Activated naive CD4-positive, alpha-beta T cell treated with anti-CD3 and anti-CD28 coated beads for 36 hours (primary cell): ENCODE measurements around the gene SLC44A1. TPM values are rescaled to one million over a fixed set of nuclear protein-coding genes. Genes with fewer than 3 reads are reported as not detected.

Source experiments
- CTCF ChIA-PET: fragments of 350-600 bp; sonication (Branson Sonifier 250); formaldehyde crosslinking; loops from one replicate; lab custom pipeline; 2021; ENCODE audit warnings: antibody characterized with exemption; lab: Charles Lee
- DNase-seq: peaks from one replicate; pipeline ENCODE4 v3.0.0-alpha.2; 2020
- H3K27ac Mint-ChIP-seq: one replicate; pipeline ENCODE4 v1.8.0; 2021; ENCODE audit warnings: mild to moderate bottlenecking, mixed read lengths
- H3K27me3 Mint-ChIP-seq: one replicate; pipeline ENCODE4 v1.8.0; 2021; ENCODE audit warnings: low read depth, mixed read lengths
- H3K36me3 Mint-ChIP-seq: one replicate; pipeline ENCODE4 v1.8.0; 2021; ENCODE audit warnings: low read depth, mixed read lengths
- H3K4me1 Mint-ChIP-seq: one replicate; pipeline ENCODE4 v1.8.0; 2021; ENCODE audit warnings: low read depth, mixed read lengths
- H3K4me3 Mint-ChIP-seq: one replicate; pipeline ENCODE4 v1.8.0; 2021; ENCODE audit warnings: mild to moderate bottlenecking, moderate library complexity, mixed read lengths
- H3K9me3 Mint-ChIP-seq: one replicate; pipeline ENCODE4 v1.8.0; 2021; ENCODE audit warnings: mixed read lengths
- intact Hi-C: fragments of 100-400 bp; cut with micrococcal nuclease; formaldehyde crosslinking; loops from one replicate; pipeline ENCODE4 v1.15.1; 2023
- total RNA-seq, 2 experiments: library from RNA; stranded (reverse); gene quantifications; one replicate each; pipeline ENCODE4 v1.2.3, GENCODE V29; 2021

Gene SLC44A1
- total RNA-seq, 2 experiments from 2014 or later: 17.6 to 18.6 TPM

DNA sequence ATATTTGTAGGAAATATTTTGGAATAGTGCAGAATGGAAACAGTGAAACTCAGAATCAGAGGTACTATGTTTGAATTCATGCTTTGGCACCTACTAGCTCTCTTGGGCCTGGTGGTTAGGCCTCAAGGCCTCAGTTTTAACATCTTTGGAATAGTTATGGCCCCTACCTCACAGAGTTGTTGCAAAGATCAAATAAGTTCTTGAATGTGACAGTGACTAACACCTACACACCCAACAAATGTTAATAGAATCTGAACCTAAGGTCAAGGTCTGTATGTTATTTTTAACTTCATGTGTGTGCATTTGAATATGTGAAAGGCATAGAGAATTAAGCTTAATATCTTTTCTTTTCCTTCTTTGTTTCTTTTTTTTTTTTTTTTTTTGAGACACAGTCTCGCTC is 87.3 kb downstream of the SLC44A1 start:
- Mint-ChIP-seq H3K27me3 (no peaks in the 10 kb centered on the region), H3K36me3 (peaks cover 5% of the 10 kb centered on the region), H3K9me3 (no peaks in the 10 kb centered on the region), H3K27ac (no peak overlapping the region), H3K4me3 (no peak overlapping the region), H3K4me1 (peaks cover 4% of the 10 kb centered on the region)
- intact Hi-C loops: no loop called here
- DNase-seq: no peak
- CTCF ChIA-PET: interaction anchor here (1.2 kb wide), 1 partner anchor 87 kb away, joined by 3 read pairs; the partner anchor contains the start of gene SLC44A1

DNA sequence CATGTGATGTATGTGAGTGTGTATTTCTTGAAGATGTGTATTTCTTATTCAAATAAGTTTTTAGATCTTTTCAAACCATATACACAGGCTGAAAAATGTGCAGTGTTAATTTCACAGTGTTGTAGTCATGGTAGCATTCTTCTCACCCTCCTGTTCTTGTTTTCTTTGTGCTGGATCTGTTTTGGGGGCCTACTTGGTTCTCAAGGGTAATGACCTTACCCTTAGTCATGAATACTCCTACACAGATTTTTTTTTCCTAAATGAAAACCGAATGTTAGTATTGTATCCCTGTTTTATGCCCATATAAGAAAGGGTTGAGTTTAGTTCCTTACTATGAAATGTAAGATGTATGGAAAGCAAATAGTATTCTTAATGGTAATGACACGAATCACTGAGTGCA is 88.0 kb downstream of the SLC44A1 start:
- intact Hi-C loops: no loop called here
- H3K4me1 Mint-ChIP-seq: peaks cover 4% of the 10 kb centered on the region
- no peak overlapping the region for H3K27ac Mint-ChIP-seq
- H3K9me3 Mint-ChIP-seq: no peaks in the 10 kb centered on the region
- peaks cover 8% of the 10 kb centered on the region for H3K36me3 Mint-ChIP-seq
- DNase-seq: no peak
- no peaks in the 10 kb centered on the region for H3K27me3 Mint-ChIP-seq
- CTCF ChIA-PET: no interaction called here
- H3K4me3 Mint-ChIP-seq: no peak overlapping the region

DNA sequence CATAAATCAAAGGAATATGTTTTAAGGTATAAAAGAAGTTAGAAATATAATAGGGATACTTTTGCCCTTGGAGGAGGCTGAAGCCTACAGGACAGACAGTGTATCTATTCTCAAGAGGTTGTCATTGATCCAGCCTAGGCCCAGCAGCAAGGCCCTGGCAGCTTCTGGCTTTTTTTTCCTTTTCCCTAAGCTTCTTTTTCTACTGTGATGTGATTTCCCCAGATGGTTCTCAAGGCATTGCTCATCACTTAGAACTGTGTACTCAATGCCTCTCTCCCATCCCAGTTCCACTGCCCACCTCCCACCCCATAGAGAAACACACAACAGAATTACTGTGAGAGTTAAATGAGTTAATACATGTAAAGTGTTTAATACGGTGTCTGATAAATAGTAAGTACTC is 88.6 kb downstream of the SLC44A1 start:
- intact Hi-C loops: no loop called here
- Mint-ChIP-seq H3K9me3 (no peaks in the 10 kb centered on the region), H3K27me3 (no peaks in the 10 kb centered on the region), H3K4me3 (no peak overlapping the region), H3K4me1 (peaks cover 4% of the 10 kb centered on the region), H3K36me3 (peaks cover 8% of the 10 kb centered on the region), H3K27ac (no peak overlapping the region)
- CTCF ChIA-PET: no interaction called here
- DNase-seq: no peak

DNA sequence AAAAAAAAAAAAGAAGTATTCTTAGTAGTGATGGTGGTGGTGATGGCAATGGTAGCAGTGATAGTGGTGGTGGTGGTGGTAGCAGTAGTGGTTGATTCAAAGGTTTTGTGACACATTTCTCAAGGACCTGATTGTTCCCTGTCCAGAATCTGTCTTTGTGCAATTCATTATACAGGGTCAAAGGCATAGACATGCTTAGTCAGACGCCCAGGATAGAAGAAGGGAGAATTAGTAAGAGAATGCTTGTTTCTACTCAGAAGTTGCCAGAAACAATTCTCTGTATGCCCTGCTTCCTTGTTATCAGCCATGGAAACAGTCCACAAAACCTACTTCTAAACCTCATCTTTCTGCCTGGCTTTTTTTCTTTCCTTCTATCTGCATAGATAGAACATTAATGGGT is 89.4 kb downstream of the SLC44A1 start:
- intact Hi-C loops: no loop called here
- Mint-ChIP-seq H3K9me3 (no peaks in the 10 kb centered on the region), H3K4me1 (peaks cover 4% of the 10 kb centered on the region), H3K4me3 (no peak overlapping the region), H3K27ac (no peak overlapping the region), H3K27me3 (no peaks in the 10 kb centered on the region), H3K36me3 (peaks cover 8% of the 10 kb centered on the region)
- CTCF ChIA-PET: no interaction called here
- no peak for DNase-seq

DNA sequence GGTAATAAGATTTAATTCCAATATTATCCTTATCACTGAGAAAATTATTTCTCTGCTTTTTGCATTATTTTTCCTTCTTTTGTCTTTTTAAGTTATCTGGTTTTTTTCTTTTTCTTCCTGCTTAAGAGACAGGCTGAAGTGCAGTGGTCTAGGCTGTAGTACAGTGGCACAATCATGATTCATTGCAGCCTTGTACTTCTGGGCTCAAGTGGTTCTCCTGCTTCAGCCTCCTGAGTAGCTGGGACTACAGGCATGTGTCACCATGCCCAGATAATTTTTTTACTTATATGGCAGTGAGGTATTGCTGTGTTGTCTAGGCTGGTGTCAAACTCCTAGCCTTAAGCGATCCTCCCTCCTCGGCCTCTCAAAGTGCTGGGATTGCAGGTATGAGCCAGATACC is 93.9 kb downstream of the SLC44A1 start:
- H3K36me3 Mint-ChIP-seq: peaks cover 8% of the 10 kb centered on the region
- no peaks in the 10 kb centered on the region for H3K9me3 Mint-ChIP-seq
- H3K27me3 Mint-ChIP-seq: no peaks in the 10 kb centered on the region
- intact Hi-C loops: no loop called here
- no peak overlapping the region for H3K4me3 Mint-ChIP-seq
- peaks cover 26% of the 10 kb centered on the region for H3K4me1 Mint-ChIP-seq
- CTCF ChIA-PET: no interaction called here
- no peak for DNase-seq
- H3K27ac Mint-ChIP-seq: no peak overlapping the region

DNA sequence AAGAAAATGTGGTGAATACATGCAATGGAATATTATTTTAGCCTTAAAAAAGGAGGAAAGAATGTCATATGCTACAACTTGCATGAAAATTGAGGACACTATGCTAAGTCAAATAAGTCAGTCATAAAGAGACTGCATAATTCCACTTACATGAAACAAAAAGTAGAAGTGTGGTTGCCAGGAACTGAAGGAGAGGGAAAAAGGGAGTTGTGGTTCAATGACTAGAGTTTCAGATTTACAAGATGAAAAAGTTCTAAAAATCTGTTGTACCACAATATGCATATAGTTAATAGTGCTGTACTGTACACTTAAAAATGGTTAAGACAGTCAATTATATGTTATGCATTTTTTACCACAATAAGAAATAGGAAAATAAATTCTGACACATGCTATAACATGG is 95.4 kb downstream of the SLC44A1 start:
- CTCF ChIA-PET: no interaction called here
- H3K27ac Mint-ChIP-seq: no peak overlapping the region
- intact Hi-C loops: no loop called here
- no peak overlapping the region for H3K4me3 Mint-ChIP-seq
- H3K4me1 Mint-ChIP-seq: peaks cover 26% of the 10 kb centered on the region
- H3K9me3 Mint-ChIP-seq: no peaks in the 10 kb centered on the region
- no peaks in the 10 kb centered on the region for H3K27me3 Mint-ChIP-seq
- peaks cover 8% of the 10 kb centered on the region for H3K36me3 Mint-ChIP-seq
- no peak for DNase-seq

DNA sequence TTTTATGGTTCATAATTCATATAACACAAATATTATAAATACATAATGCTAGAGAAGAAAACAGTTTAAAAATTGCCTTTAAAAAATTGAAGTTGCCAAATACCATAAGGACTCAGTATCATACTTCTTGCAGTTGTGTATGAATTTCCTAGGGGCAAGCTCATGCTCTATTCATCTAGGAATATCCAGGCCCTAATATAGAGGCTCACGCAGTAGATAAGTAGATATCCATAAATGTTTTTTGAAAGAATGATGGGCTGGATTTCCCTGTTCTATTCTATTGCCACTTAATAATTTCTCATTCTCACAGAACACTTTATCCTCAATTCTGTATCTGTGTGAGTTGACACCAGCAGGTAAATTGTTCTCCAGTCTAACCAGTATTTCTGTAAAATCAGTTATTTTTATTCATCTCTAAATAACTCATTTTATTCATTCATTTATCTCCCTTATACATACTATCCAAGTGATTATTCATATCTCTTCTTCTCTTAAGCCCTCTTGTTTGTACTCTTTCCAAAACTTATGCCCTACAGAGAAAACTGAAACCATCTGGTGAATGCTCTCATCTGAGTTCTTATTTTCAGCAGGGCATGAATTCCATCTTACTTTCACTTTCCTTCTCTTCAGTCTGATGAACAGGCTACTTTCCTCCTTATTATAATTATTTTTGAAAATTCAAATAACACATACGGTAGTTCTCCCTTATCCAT is 97.1 kb downstream of the SLC44A1 start:
- CTCF ChIA-PET: interaction anchor here (0.6 kb wide), 1 partner anchor 51 kb away, joined by 4 read pairs; no protein-coding TSS in a partner anchor
- Mint-ChIP-seq H3K27ac (no peak overlapping the region), H3K27me3 (no peaks in the 10 kb centered on the region), H3K4me3 (no peak overlapping the region), H3K36me3 (peaks cover 4% of the 10 kb centered on the region), H3K4me1 (peaks cover 26% of the 10 kb centered on the region), H3K9me3 (no peaks in the 10 kb centered on the region)
- intact Hi-C loops: no loop called here
- no peak for DNase-seq

DNA sequence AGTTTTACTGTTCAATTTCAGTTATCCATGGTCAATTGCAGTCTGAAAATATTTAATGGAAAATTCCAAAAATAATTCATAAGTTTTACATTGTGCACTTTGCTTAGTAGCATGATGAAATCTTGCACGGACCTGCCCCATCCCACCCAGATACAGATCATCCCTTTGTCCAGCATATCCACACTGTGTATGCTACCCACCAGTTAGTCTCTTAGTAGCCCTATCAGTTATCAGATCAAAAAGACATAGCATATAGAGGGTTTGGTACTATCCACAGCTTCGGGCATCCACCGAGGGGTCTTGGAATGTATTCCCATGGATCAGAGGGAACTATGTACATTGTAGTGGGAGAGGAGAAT is 97.7 kb downstream of the SLC44A1 start:
- no peaks in the 10 kb centered on the region for H3K27me3 Mint-ChIP-seq
- CTCF ChIA-PET: no interaction called here
- H3K36me3 Mint-ChIP-seq: peaks cover under 1% of the 10 kb centered on the region
- DNase-seq: no peak
- no peaks in the 10 kb centered on the region for H3K9me3 Mint-ChIP-seq
- no peak overlapping the region for H3K4me3 Mint-ChIP-seq
- peaks cover 26% of the 10 kb centered on the region for H3K4me1 Mint-ChIP-seq
- no peak overlapping the region for H3K27ac Mint-ChIP-seq
- intact Hi-C loops: no loop called here

DNA sequence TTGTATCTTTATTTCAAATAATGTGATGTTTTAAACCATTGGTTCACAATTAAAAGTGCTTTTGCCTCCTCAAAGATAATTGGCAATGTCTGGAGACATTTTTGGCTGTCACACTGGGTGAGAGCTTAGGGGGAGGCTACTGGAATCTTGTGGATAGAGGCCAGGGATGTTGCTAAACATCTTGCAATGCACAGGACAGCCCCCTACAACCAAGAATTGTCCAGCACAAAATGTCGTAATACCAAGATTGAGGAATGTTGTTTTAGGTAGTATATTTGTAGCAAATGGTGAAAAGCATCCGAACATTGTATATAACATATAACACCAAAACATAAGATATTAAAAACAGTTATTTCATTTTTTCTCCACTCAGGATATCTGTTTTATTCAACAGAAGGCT is 99.8 kb downstream of the SLC44A1 start:
- H3K27ac Mint-ChIP-seq: no peak overlapping the region
- CTCF ChIA-PET: no interaction called here

DNA sequence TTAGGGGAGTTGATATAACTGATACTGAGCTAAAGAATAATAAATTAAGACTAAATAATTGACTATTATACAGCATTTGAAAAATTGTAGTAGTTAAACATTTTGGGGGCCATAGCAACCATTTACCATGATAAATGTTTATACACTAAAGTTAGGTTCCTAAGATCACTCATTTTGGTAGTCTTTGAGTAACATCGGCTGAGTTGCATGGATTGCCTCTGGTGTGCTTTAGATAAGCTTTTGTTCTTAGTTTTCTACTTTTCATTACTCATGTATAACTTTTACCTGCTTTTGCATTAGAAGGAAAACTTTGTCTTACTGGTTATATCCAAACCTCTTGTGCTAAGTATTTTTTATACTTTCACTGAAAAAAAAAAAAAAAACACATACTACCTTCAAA is 101.2 kb downstream of the SLC44A1 start:
- intact Hi-C loops: no loop called here
- H3K27ac Mint-ChIP-seq: no peak overlapping the region
- DNase-seq: no peak
- H3K36me3 Mint-ChIP-seq: peaks cover 1% of the 10 kb centered on the region
- no peaks in the 10 kb centered on the region for H3K27me3 Mint-ChIP-seq
- H3K4me3 Mint-ChIP-seq: no peak overlapping the region
- no peaks in the 10 kb centered on the region for H3K9me3 Mint-ChIP-seq
- CTCF ChIA-PET: interaction anchor here (0.7 kb wide), 1 partner anchor 118 kb away, joined by 3 read pairs; no protein-coding TSS in a partner anchor
- peaks cover 13% of the 10 kb centered on the region for H3K4me1 Mint-ChIP-seq

More for the DNA sequence above, 99.8 kb downstream of the SLC44A1 start:
- H3K36me3 Mint-ChIP-seq: no peaks in the 10 kb centered on the region
- H3K4me1 Mint-ChIP-seq: peaks cover 24% of the 10 kb centered on the region
- no peak for DNase-seq
- H3K4me3 Mint-ChIP-seq: no peak overlapping the region
- intact Hi-C loops: no loop called here
- H3K9me3 Mint-ChIP-seq: no peaks in the 10 kb centered on the region
- no peaks in the 10 kb centered on the region for H3K27me3 Mint-ChIP-seq

DNA sequence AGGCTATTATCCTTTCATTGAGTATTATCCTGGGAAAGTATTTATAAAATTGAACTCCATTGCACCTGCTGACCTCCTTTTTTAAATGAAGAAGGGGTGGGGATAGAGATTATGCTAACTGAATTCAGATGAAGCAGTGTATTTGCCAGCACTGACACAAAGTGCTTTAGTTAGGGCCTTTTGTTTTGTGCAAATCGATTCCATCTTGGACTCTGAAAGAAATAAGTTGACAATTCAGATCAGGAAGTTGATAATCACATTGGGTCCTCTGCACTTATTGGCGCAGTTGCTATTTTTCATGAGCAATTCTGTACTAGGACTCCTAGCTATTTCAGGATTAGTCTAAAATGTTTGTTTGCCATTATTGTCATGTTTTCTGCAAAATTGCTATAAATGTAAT is 101.8 kb downstream of the SLC44A1 start:
- no peak for DNase-seq
- Mint-ChIP-seq H3K36me3 (peaks cover 1% of the 10 kb centered on the region), H3K27me3 (no peaks in the 10 kb centered on the region), H3K27ac (no peak overlapping the region), H3K4me1 (peaks cover 10% of the 10 kb centered on the region), H3K9me3 (no peaks in the 10 kb centered on the region), H3K4me3 (no peak overlapping the region)
- intact Hi-C loops: no loop called here
- CTCF ChIA-PET: interaction anchor here (0.8 kb wide), 1 partner anchor 27 kb away, joined by 3 read pairs; no protein-coding TSS in a partner anchor

DNA sequence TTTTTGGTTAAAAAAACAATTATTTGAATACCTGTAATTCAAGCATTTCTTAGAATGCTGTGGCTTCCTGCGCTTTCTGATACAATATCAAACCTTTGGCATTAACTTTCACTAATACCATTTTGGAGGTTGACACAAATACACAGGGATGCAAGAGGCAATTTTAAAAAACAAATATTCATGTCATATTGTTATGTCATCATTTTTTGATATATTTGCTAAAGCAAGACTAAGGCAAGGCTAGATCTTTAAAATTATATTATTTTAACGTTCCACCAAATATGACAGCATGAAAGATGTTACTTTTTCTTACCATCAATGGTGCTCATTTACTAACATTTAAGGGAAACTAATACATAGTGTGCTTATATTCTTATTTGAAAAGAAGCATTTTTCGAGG is 110.0 kb downstream of the SLC44A1 start:
- no peak for DNase-seq
- H3K4me3 Mint-ChIP-seq: no peak overlapping the region
- no peaks in the 10 kb centered on the region for H3K27me3 Mint-ChIP-seq
- peaks cover 2% of the 10 kb centered on the region for H3K4me1 Mint-ChIP-seq
- no peaks in the 10 kb centered on the region for H3K9me3 Mint-ChIP-seq
- CTCF ChIA-PET: interaction anchor here (1.4 kb wide), 1 partner anchor 61 kb away, joined by 3 read pairs; no protein-coding TSS in a partner anchor
- intact Hi-C loops: no loop called here
- no peak overlapping the region for H3K27ac Mint-ChIP-seq
- H3K36me3 Mint-ChIP-seq: peaks cover 2% of the 10 kb centered on the region

DNA sequence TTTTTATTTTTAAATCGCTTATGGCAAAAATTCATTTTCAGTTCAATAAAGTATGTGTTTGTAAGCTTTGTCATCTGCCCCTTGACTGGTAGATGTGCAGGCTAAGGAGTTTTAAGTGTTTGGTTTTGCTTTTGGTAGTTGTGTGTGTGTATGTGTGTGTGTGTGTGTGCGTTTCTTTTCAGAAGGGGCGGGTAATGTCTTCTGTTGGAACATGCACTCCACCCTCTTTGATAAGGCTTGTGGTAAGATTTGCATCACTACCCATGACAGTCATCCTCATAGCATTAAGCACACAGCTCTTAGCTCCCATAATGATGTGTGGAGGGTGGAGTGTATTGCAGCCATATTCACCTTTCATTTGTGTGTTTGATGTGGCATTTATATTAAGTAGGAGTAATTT is 111.3 kb downstream of the SLC44A1 start:
- CTCF ChIA-PET: interaction anchor here (1.4 kb wide), 1 partner anchor 60 kb away, joined by 3 read pairs; no protein-coding TSS in a partner anchor
- Mint-ChIP-seq H3K36me3 (peaks cover 5% of the 10 kb centered on the region), H3K27ac (no peak overlapping the region), H3K27me3 (no peaks in the 10 kb centered on the region), H3K4me1 (peaks cover 7% of the 10 kb centered on the region), H3K9me3 (no peaks in the 10 kb centered on the region), H3K4me3 (no peak overlapping the region)
- intact Hi-C loops: loop anchor here (5.0 kb wide), 1 partner anchor 113 kb away; the partner anchor contains the start of gene SLC44A1
- no peak for DNase-seq
